H9 (cell line): ENCODE measurements around the gene GGT6. TPM values are rescaled to one million over a fixed set of nuclear protein-coding genes. Genes with fewer than 3 reads are reported as not detected.

Experiments
- DNase-seq: peaks from one replicate; pipeline ENCODE4 v3.0.0-alpha.2; 2017
- H2AFZ ChIP-seq: one replicate; pipeline ENCODE4 v1.6.1; 2013; ENCODE audit warnings: mild to moderate bottlenecking, low read length, control low read depth, moderate library complexity
- H2AK5ac ChIP-seq: 2 replicates; pipeline ENCODE4 v1.6.1; 2013; ENCODE audit warnings: low read length, control low read depth, mixed read lengths; ENCODE audit not compliant: insufficient read length
- H2BK120ac ChIP-seq: one replicate; pipeline ENCODE4 v1.6.1; 2013; ENCODE audit warnings: low read depth, mild to moderate bottlenecking, low read length, control low read depth, inconsistent platforms; ENCODE audit not compliant: poor library complexity, severe bottlenecking
- H2BK12ac ChIP-seq: 2 replicates; pipeline ENCODE4 v1.6.1; 2013; ENCODE audit warnings: low read length, control low read depth, mixed read lengths, low read depth; ENCODE audit not compliant: insufficient read length
- H2BK15ac ChIP-seq: 2 replicates; pipeline ENCODE4 v1.6.1; 2013; ENCODE audit warnings: low read depth, low read length, control low read depth
- H2BK20ac ChIP-seq: one replicate; pipeline ENCODE4 v1.6.1; 2013; ENCODE audit warnings: low read depth, mild to moderate bottlenecking, low read length, control low read depth, inconsistent platforms; ENCODE audit not compliant: poor library complexity, severe bottlenecking
- H2BK5ac ChIP-seq: 2 replicates; pipeline ENCODE4 v1.6.1; 2013; ENCODE audit warnings: low read length, control low read depth, mixed read lengths; ENCODE audit not compliant: insufficient read length
- H3K14ac ChIP-seq: 2 replicates; pipeline ENCODE4 v1.6.1; 2013; ENCODE audit warnings: low read length, control low read depth; ENCODE audit not compliant: insufficient read depth
- H3K18ac ChIP-seq: 2 replicates; pipeline ENCODE4 v1.6.1; 2013; ENCODE audit warnings: low read depth, mild to moderate bottlenecking, mixed read lengths, low read length, control low read depth; ENCODE audit not compliant: insufficient read length
- H3K23ac ChIP-seq: 2 replicates; pipeline ENCODE4 v1.6.1; 2013; ENCODE audit warnings: low read length, control low read depth, mixed read lengths, low read depth; ENCODE audit not compliant: insufficient read length
- H3K23me2 ChIP-seq: 2 replicates; pipeline ENCODE4 v1.6.1; 2013; ENCODE audit warnings: low read depth, mild to moderate bottlenecking, mixed read lengths, low read length, control low read depth; ENCODE audit not compliant: insufficient read length, poor library complexity, severe bottlenecking
- H3K27ac ChIP-seq: 2 replicates; pipeline ENCODE4 v1.5.1; 2013; ENCODE audit warnings: low read length, control low read depth, mixed read lengths, low read depth; ENCODE audit not compliant: insufficient read length
- H3K27me3 ChIP-seq: 2 replicates; pipeline ENCODE4 v1.6.1; 2013; ENCODE audit warnings: low read length, control low read depth, inconsistent platforms; ENCODE audit not compliant: insufficient read depth
- H3K4ac ChIP-seq: 2 replicates; pipeline ENCODE4 v1.6.1; 2013; ENCODE audit warnings: low read depth, mild to moderate bottlenecking, control low read depth, inconsistent platforms, low read length, moderate library complexity
- H3K4me1 ChIP-seq: 2 replicates; pipeline ENCODE4 v1.6.1; 2013; ENCODE audit warnings: low read length, control low read depth, inconsistent platforms; ENCODE audit not compliant: insufficient read depth
- H3K4me2 ChIP-seq: 2 replicates; pipeline ENCODE4 v1.6.1; 2013; ENCODE audit warnings: low read length, control low read depth, mixed read lengths; ENCODE audit not compliant: insufficient read length, insufficient read depth
- H3K56ac ChIP-seq: 2 replicates; pipeline ENCODE4 v1.6.1; 2013; ENCODE audit warnings: low read depth, mild to moderate bottlenecking, mixed read lengths, low read length, control low read depth; ENCODE audit not compliant: insufficient read length
- H3K79me1 ChIP-seq: 2 replicates; pipeline ENCODE4 v1.6.1; 2013; ENCODE audit warnings: low read depth, mild to moderate bottlenecking, moderate library complexity, low read length, control low read depth, inconsistent platforms; ENCODE audit not compliant: insufficient read depth, poor library complexity, severe bottlenecking
- H3K79me2 ChIP-seq: 2 replicates; pipeline ENCODE4 v1.6.1; 2013; ENCODE audit warnings: low read length, control low read depth, inconsistent platforms; ENCODE audit not compliant: insufficient read depth
- H3K9ac ChIP-seq: 2 replicates; pipeline ENCODE4 v1.6.1; 2013; ENCODE audit warnings: low read length, control low read depth, mixed read lengths; ENCODE audit not compliant: insufficient read length; ENCODE audit errors: extremely low read depth
- H3K9me3 ChIP-seq: one replicate; pipeline ENCODE4 v1.6.1; 2013; ENCODE audit warnings: low read depth, low read length, inconsistent platforms; ENCODE audit not compliant: control insufficient read depth
- H3T11ph ChIP-seq: one replicate; pipeline ENCODE4 v1.6.1; 2013; ENCODE audit warnings: mild to moderate bottlenecking, low read length, control low read depth, inconsistent platforms
- H4K20me1 ChIP-seq: one replicate; pipeline ENCODE4 v1.6.1; 2013; ENCODE audit not compliant: control insufficient read depth, insufficient read length, insufficient read depth
- H4K5ac ChIP-seq: 2 replicates; pipeline ENCODE4 v1.6.1; 2013; ENCODE audit warnings: low read depth, mild to moderate bottlenecking, mixed read lengths, low read length, control low read depth; ENCODE audit not compliant: insufficient read length
- H4K8ac ChIP-seq: replicated peaks from 2 replicates; pipeline ENCODE4 v1.6.1; 2013; ENCODE audit warnings: low read length, control low read depth, mixed read lengths, low read depth; ENCODE audit not compliant: insufficient read length
- H4K91ac ChIP-seq: 2 replicates; pipeline ENCODE4 v1.6.1; 2013; ENCODE audit warnings: low read depth, mild to moderate bottlenecking, moderate library complexity, mixed read lengths, low read length, control low read depth; ENCODE audit not compliant: insufficient read length
- H3K27ac Mint-ChIP-seq, 3 experiments: 2 replicates in 2 of 3; 3 replicates in 1 of 3; pipeline ENCODE4 v1.8.0; 2020 to 2021; ENCODE audit warnings: mixed read lengths in 3 of 3, mild to moderate bottlenecking in 1 of 3, moderate library complexity in 1 of 3
- H3K27me3 Mint-ChIP-seq: 2 replicates; pipeline ENCODE4 v1.8.0; 2021; ENCODE audit warnings: low read depth, mild to moderate bottlenecking, moderate library complexity, mixed read lengths
- H3K36me3 Mint-ChIP-seq, 3 experiments: 2 replicates in 2 of 3; 3 replicates in 1 of 3; pipeline ENCODE4 v1.8.0; 2020 to 2021; ENCODE audit warnings: low read depth in 3 of 3, mixed read lengths in 3 of 3; ENCODE audit not compliant: insufficient read depth in 1 of 3
- H3K4me1 Mint-ChIP-seq, 2 experiments: 2 replicates each; pipeline ENCODE4 v1.8.0; 2020; ENCODE audit warnings: mixed read lengths in 2 of 2
- H3K4me3 Mint-ChIP-seq, 2 experiments: 2 replicates in 1 of 2; 3 replicates in 1 of 2; pipeline ENCODE4 v1.8.0; 2020 to 2021; ENCODE audit warnings: mild to moderate bottlenecking in 2 of 2, mixed read lengths in 2 of 2, moderate library complexity in 1 of 2
- H3K9me3 Mint-ChIP-seq, 2 experiments: 2 replicates in 1 of 2; 3 replicates in 1 of 2; pipeline ENCODE4 v1.8.0; 2020; ENCODE audit warnings: mild to moderate bottlenecking in 2 of 2, mixed read lengths in 2 of 2, moderate library complexity in 1 of 2
- WGBS: extraction: QIAGEN DNeasy Blood & Tissue Kit; methylation state at CpG from one replicate; pipeline ENCODE4 v1.1.7; 2013; ENCODE audit warnings: missing lambda C conversion rate, low lambda C conversion rate, mixed read lengths; ENCODE audit not compliant: insufficient read length; ENCODE audit errors: extremely low coverage; 5-methylcytosine and 5-hydroxymethylcytosine counted together
- total RNA-seq: library from RNA; stranded (reverse); gene quantifications from 2 replicates; pipeline ENCODE4 v1.2.1, GENCODE V29; 2021
- TF ChIP-seq, protein P1 (sequence below): fragments of 200-600 bp; sonication (generic); conservative IDR thresholded peaks from 3 replicates; pipeline ENCODE4 v1.8.0; 2021; ENCODE audit warnings: antibody characterized with exemption, mild to moderate bottlenecking

Gene GGT6
- total RNA-seq, 1 experiment from 2014 or later: 0.17 TPM

DNA sequence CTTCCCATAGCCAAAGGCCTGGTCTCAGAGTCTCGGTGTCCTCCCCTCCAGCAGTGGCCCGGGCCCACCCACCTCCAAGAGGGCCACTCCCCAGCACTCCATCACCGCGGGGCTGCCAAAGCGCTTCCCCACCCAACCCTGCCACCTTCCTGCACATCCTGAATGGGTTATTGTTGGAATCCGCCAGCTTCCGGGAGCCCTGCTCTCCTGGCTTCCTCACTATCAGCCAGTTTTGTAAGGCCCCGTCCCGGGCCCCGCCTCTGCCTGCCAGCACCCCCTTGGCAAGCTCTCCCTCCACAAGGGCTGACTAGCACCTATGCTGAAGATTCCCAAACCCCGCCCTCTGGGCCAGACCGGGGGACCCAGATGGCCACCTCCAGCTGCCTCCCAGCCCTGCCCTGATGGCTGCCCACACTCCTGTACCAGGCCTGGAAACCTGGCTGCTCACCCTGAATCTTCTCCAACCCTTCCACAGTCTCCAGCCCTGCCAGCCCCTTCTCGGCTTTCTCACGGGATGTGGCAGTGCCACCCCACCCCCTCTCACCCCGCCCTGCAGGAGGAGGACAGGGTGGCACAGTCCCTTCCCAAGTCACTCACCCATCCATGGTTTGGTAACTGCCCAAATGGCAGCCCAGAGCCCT is 19.6 kb downstream of the GGT6 start:
- Histone ChIP-seq H3T11ph (no peak overlapping the region), H2BK20ac (no peak overlapping the region), H3K4ac (no peak overlapping the region), H3K4me2 (no peak overlapping the region), H4K91ac (no peak overlapping the region), H2AK5ac (no peak overlapping the region), H3K27me3 (no peaks in the 10 kb centered on the region), H2BK12ac (no peak overlapping the region), H2BK5ac (no peak overlapping the region), H2BK15ac (no peak overlapping the region), H3K9ac (no peak overlapping the region), H3K27ac (no peak overlapping the region), H3K79me2 (no peaks in the 10 kb centered on the region), H3K56ac (no peak overlapping the region), H3K79me1 (no peaks in the 10 kb centered on the region), H3K4me1 (no peaks in the 10 kb centered on the region; the same call in 1 of the 2 replicates), H2BK120ac (no peak overlapping the region), H3K23me2 (no peaks in the 10 kb centered on the region), H3K23ac (no peak overlapping the region), H4K8ac (no peak overlapping the region), H2AFZ (no peak overlapping the region), H3K9me3 (no peaks in the 10 kb centered on the region), H4K5ac (no peak overlapping the region), H4K20me1 (peaks cover 5% of the 10 kb centered on the region), H3K14ac (no peak overlapping the region), H3K18ac (no peak overlapping the region)
- Mint-ChIP-seq H3K4me3 (no peak overlapping the region), H3K36me3 (peaks cover 21 to 75% (median 51%) of the 10 kb centered on the region in 3 experiments), H3K9me3 (no peaks in the 10 kb centered on the region), H3K27ac (no peak overlapping the region), H3K27me3 (peaks cover under 1% of the 10 kb centered on the region; the same call in 1 of the 2 replicates), H3K4me1 (peaks cover 10 to 11% of the 10 kb centered on the region in 2 experiments)
- no peak for DNase-seq
- WGBS: no CpG with 5 or more reads among the region's 15 CpGs
- TF ChIP-seq, protein P1, sequence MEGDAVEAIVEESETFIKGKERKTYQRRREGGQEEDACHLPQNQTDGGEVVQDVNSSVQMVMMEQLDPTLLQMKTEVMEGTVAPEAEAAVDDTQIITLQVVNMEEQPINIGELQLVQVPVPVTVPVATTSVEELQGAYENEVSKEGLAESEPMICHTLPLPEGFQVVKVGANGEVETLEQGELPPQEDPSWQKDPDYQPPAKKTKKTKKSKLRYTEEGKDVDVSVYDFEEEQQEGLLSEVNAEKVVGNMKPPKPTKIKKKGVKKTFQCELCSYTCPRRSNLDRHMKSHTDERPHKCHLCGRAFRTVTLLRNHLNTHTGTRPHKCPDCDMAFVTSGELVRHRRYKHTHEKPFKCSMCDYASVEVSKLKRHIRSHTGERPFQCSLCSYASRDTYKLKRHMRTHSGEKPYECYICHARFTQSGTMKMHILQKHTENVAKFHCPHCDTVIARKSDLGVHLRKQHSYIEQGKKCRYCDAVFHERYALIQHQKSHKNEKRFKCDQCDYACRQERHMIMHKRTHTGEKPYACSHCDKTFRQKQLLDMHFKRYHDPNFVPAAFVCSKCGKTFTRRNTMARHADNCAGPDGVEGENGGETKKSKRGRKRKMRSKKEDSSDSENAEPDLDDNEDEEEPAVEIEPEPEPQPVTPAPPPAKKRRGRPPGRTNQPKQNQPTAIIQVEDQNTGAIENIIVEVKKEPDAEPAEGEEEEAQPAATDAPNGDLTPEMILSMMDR: no peak
